Measurements from ENCODE around the gene SMTNL2.

DNA sequence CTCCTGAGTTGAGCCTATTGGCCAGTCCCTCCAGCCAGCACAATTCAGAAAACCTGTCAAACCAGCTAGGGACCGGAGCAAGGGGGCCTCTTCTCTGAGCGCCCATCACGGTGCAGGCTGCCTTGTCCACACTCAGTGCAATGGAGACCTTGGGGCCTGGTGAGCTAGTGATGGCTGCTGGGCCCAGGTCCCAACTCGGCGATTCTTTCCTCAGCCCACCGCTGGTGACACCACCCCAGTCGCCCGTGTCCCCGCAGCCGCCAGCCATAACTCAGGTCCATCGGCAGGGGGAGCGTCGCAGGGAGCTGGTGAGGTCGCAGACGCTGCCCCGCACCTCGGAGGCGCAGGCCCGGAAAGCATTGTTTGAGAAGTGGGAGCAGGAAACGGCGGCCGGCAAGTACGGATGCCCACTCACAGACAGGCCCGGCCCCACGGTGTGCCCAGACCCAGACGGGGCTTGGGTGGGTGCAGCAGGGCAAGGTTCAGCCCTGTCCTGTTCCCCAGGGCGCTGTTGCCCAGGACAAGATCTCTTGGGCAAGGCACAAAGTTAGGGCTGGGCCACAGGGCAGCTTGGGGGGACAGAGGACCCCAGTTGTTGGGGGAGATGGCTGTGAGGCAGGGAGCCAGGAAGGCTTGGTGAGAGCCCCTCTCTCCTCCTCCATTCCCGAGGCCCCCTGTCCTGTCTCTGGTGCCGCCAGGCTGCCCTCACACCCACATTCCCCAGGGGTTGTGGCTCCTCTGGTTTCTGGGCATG lies 10.8 kb downstream of the SMTNL2 start:
- TF ChIP-seq, protein P1, sequence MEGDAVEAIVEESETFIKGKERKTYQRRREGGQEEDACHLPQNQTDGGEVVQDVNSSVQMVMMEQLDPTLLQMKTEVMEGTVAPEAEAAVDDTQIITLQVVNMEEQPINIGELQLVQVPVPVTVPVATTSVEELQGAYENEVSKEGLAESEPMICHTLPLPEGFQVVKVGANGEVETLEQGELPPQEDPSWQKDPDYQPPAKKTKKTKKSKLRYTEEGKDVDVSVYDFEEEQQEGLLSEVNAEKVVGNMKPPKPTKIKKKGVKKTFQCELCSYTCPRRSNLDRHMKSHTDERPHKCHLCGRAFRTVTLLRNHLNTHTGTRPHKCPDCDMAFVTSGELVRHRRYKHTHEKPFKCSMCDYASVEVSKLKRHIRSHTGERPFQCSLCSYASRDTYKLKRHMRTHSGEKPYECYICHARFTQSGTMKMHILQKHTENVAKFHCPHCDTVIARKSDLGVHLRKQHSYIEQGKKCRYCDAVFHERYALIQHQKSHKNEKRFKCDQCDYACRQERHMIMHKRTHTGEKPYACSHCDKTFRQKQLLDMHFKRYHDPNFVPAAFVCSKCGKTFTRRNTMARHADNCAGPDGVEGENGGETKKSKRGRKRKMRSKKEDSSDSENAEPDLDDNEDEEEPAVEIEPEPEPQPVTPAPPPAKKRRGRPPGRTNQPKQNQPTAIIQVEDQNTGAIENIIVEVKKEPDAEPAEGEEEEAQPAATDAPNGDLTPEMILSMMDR (IDR thresholded peaks at IDR 0.05), result no peak
- TF ChIP-seq POLR2A (IDR thresholded peaks at IDR 0.05), result no peak
